ENCODE data around the gene JAKMIP1. TPM values are rescaled to one million over a fixed set of nuclear protein-coding genes. Genes with fewer than 3 reads are reported as not detected.

JAKMIP1 gene
- polyA plus RNA-seq, 3 donors: 0.08 TPM; not detected in 2

DNA sequence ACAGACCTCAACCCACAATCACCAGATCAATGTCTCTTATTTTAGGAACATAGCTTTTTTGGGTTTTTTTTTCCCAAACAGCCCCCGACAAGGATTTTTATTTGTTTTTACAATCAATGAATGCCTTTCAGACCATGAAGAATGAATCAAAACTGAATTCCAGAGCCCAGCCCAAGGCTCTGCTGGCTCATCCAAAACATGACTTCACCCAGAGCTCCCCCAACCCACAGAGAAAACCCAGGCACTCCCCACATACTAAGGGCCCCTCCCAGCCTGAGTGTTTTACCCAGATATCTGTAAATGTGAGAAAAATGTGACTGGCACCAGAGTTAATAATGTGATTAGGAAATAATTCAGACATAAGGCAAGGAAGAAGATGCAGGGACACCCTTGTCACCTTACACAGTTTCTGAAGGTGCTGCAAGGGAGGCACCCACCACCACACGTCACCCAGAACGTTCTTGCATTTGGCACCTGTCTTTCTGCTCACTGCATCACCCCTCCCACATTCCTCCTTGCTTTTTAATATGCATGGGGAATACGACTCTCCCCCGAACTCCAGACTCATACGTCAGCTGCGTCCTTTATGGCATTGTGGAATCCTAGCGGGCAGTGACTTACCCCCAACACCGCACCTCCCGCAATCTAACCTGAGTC, 134.3 kb downstream of the JAKMIP1 start:
- no peak overlapping the region for H2AFZ ChIP-seq (ENCODE audit: insufficient read depth, low read depth, low read length, poor library complexity, severe bottlenecking)
- no peaks in the 10 kb centered on the region for H3K79me2 ChIP-seq (ENCODE audit: insufficient read depth, low read length)
- H4K20me1 ChIP-seq (ENCODE audit: insufficient read depth, low read length): no peaks in the 10 kb centered on the region
- 94% methylated on average over 9 of the region's 10 CpGs for WGBS (ENCODE audit: insufficient coverage)
- TF ChIP-seq, protein P1, sequence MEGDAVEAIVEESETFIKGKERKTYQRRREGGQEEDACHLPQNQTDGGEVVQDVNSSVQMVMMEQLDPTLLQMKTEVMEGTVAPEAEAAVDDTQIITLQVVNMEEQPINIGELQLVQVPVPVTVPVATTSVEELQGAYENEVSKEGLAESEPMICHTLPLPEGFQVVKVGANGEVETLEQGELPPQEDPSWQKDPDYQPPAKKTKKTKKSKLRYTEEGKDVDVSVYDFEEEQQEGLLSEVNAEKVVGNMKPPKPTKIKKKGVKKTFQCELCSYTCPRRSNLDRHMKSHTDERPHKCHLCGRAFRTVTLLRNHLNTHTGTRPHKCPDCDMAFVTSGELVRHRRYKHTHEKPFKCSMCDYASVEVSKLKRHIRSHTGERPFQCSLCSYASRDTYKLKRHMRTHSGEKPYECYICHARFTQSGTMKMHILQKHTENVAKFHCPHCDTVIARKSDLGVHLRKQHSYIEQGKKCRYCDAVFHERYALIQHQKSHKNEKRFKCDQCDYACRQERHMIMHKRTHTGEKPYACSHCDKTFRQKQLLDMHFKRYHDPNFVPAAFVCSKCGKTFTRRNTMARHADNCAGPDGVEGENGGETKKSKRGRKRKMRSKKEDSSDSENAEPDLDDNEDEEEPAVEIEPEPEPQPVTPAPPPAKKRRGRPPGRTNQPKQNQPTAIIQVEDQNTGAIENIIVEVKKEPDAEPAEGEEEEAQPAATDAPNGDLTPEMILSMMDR (IDR thresholded peaks at IDR 0.05): no peak
- no peak overlapping the region for H3K9ac ChIP-seq (ENCODE audit: insufficient read depth, low read length, poor library complexity, severe bottlenecking)
- peaks cover 8 to 15% of the 10 kb centered on the region in 2 donors for H3K9me3 ChIP-seq (replicated peaks in 1 of 2; ENCODE audit: control insufficient read depth in 1 of 2, insufficient read depth in 1 of 2, low read length in 2 of 2)
- H3K4me1 Mint-ChIP-seq: no peaks in the 10 kb centered on the region
- H3K4me3 Mint-ChIP-seq: peak overlapping the region in 1 of 2 donors; percentile 37
- peaks cover 5 to 12% (median 10%) of the 10 kb centered on the region in 3 donors for H3K27me3 Mint-ChIP-seq (ENCODE audit: low read depth in 3 of 3)
- H3K27ac ChIP-seq (ENCODE audit: low read depth in 1 of 2, low read length in 2 of 2): no peak overlapping the region
- H3K36me3 ChIP-seq (replicated peaks in 1 of 2; ENCODE audit: control insufficient read depth in 1 of 2, insufficient read depth in 2 of 2, low read length in 2 of 2): no peaks in the 10 kb centered on the region
- peaks cover 11 to 18% (median 13%) of the 10 kb centered on the region in 7 donors for H3K9me3 Mint-ChIP-seq
- H3K36me3 Mint-ChIP-seq: no peaks in the 10 kb centered on the region
- H3K4me3 ChIP-seq (replicated peaks in 1 of 3; ENCODE audit: low read depth in 2 of 3, low read length in 3 of 3): no peak overlapping the region
- no peak overlapping the region for H3K4me2 ChIP-seq (replicated peaks; ENCODE audit: extremely low read depth, low read length, poor library complexity, severe bottlenecking)
- H3K4me1 ChIP-seq (ENCODE audit: control insufficient read depth in 1 of 2, insufficient read depth in 2 of 2, low read length in 2 of 2): no peaks in the 10 kb centered on the region
- intact Hi-C loops (cut with micrococcal nuclease): no loop called here
- H3K27me3 ChIP-seq (ENCODE audit: control insufficient read depth in 2 of 2, insufficient read depth in 2 of 2, low read length in 2 of 2): peaks cover 0 to 3% of the 10 kb centered on the region in 2 donors
- H3K27ac Mint-ChIP-seq: no peak overlapping the region
- no peak for DNase-seq

DNA sequence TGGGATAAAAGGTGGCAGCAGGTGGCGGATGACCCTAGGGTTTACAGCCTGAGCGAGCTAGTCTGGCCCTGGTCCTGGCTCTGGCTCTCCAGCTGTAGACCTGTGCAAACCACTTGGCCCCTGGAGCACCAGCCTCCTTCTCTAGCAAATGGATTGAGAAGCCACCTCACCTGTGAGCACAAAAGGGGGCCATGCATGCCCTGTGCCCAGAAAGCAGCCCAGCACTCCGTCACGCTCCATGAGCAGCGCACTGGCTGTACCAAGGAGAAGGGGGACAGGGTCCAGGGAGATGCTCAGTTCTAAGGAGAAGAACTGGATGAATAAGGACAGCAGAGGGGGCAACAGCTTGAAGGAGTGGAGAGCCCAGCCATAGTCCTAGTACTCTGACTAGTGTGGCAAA, 135.2 kb downstream of the JAKMIP1 start:
- no peak overlapping the region for H3K27ac ChIP-seq (ENCODE audit: low read depth in 1 of 2, low read length in 2 of 2)
- no peak overlapping the region for H3K4me3 ChIP-seq (replicated peaks in 1 of 3; ENCODE audit: low read depth in 2 of 3, low read length in 3 of 3)
- no peaks in the 10 kb centered on the region for H3K4me1 ChIP-seq (ENCODE audit: control insufficient read depth in 1 of 2, insufficient read depth in 2 of 2, low read length in 2 of 2)
- H3K4me2 ChIP-seq (replicated peaks; ENCODE audit: extremely low read depth, low read length, poor library complexity, severe bottlenecking): no peak overlapping the region
- no peak overlapping the region for H3K9ac ChIP-seq (ENCODE audit: insufficient read depth, low read length, poor library complexity, severe bottlenecking)
- H3K4me1 Mint-ChIP-seq: no peaks in the 10 kb centered on the region
- no peaks in the 10 kb centered on the region for H4K20me1 ChIP-seq (ENCODE audit: insufficient read depth, low read length)
- no peaks in the 10 kb centered on the region for H3K36me3 ChIP-seq (replicated peaks in 1 of 2; ENCODE audit: control insufficient read depth in 1 of 2, insufficient read depth in 2 of 2, low read length in 2 of 2)
- DNase-seq: no peak
- H3K27me3 Mint-ChIP-seq (ENCODE audit: low read depth in 3 of 3): peaks cover 5 to 10% (median 8%) of the 10 kb centered on the region in 3 donors
- H3K27me3 ChIP-seq (ENCODE audit: control insufficient read depth in 2 of 2, insufficient read depth in 2 of 2, low read length in 2 of 2): peaks cover 0 to 2% of the 10 kb centered on the region in 2 donors
- no peaks in the 10 kb centered on the region for H3K79me2 ChIP-seq (ENCODE audit: insufficient read depth, low read length)
- H3K9me3 ChIP-seq (replicated peaks in 1 of 2; ENCODE audit: control insufficient read depth in 1 of 2, insufficient read depth in 1 of 2, low read length in 2 of 2): peaks cover 17 to 24% of the 10 kb centered on the region in 2 donors
- no peak overlapping the region for H3K27ac Mint-ChIP-seq
- TF ChIP-seq, protein P1 (IDR thresholded peaks at IDR 0.05): no peak
- WGBS (ENCODE audit: insufficient coverage): 93% methylated on average over 5 of the region's 5 CpGs
- no peaks in the 10 kb centered on the region for H3K36me3 Mint-ChIP-seq
- intact Hi-C loops (cut with micrococcal nuclease): no loop called here
- H3K4me3 Mint-ChIP-seq: no peak overlapping the region
- H3K9me3 Mint-ChIP-seq: peaks cover 16 to 26% (median 22%) of the 10 kb centered on the region in 7 donors
- no peak overlapping the region for H2AFZ ChIP-seq (ENCODE audit: insufficient read depth, low read depth, low read length, poor library complexity, severe bottlenecking)

All from CD14-positive monocyte (primary cell).